Skeletal muscle satellite cell (primary cell): ENCODE results near the gene DNAJB4.
A peak's percentile ranks its signal among the peaks of the same experiment; 100 is the strongest.
"Not testable (repeated sequence)": the region's sequence is repeated elsewhere in the genome, so short reads cannot be mapped to it uniquely, and the experiment has no call there.

ENCODE experiments used
- H3K27me3 ChIP-seq: 2 replicates; pipeline ENCODE4 v1.7.0; 2013; ENCODE audit warnings: low read length; ENCODE audit not compliant: control insufficient read depth, insufficient read depth
- H3K36me3 ChIP-seq: 2 replicates; pipeline ENCODE4 v1.7.0; 2013; ENCODE audit warnings: mild to moderate bottlenecking, control low read depth, low read length; ENCODE audit not compliant: insufficient read depth
- H3K4me1 ChIP-seq: 2 replicates; pipeline ENCODE4 v1.7.0; 2013; ENCODE audit warnings: low read length; ENCODE audit not compliant: control insufficient read depth, insufficient read depth
- H3K4me2 ChIP-seq: 2 replicates; pipeline ENCODE4 v1.7.0; 2013; ENCODE audit warnings: mild to moderate bottlenecking, low read length
- H3K4me3 ChIP-seq: 2 replicates; pipeline ENCODE4 v1.7.0; 2013; ENCODE audit warnings: low read length
- H3K9ac ChIP-seq: 2 replicates; pipeline ENCODE4 v1.7.0; 2013; ENCODE audit warnings: mild to moderate bottlenecking, low read depth, low read length, moderate library complexity
- H3K9me3 ChIP-seq: replicated peaks from 2 replicates; pipeline ENCODE4 v1.7.0; 2013; ENCODE audit warnings: mild to moderate bottlenecking, control low read depth, low read length
- small RNA-seq: library from RNA; depleted of rRNA; stranded (forward); fragments of <200 nt; gene quantifications from one replicate; pipeline ENCODE3, GENCODE V24; 2012

DNAJB4 gene

DNA sequence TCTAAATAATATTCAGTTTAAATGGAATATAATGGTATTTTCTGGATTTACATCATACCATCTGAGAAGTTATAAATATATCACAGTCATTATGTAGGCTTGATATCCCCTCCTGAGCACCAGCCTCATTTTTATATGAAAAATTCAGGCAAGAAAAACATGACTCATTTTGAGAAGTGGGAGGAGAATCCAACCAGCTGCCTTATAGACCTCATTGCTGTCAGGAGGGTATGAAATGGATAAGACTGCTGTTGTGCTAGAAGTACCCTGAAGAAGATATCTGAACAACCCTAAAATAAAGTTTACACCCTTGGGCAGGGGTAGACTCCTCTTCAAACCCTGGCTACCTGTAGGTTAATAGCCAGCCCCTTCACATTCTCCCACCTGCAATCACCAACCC lies 49.8 kb downstream of the DNAJB4 start:
- Histone ChIP-seq H3K4me1 (peaks cover 26% of the 10 kb centered on the region), H3K9me3 (no peaks in the 10 kb centered on the region), H3K9ac (peak overlapping the region; percentile 28)

DNA sequence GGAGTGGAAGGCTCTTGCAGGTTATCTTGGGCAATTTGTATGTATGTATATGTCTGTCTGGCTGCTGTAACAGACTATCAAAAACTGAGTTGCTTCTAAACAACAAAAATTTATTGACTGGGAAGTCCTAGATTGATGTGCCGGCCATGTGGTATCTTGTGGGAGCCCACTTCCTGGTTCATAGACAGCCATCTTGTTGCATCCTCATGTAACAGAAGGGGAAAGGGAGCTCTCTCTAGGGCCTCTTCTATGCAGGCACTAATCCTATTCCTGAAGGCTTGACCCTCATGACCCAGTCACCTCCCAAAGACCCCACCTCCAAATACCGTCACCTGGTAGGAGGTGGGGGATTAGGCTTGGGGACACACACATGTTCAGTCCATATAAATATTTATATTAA lies 50.2 kb downstream of the DNAJB4 start:
- Histone ChIP-seq H3K36me3 (no peaks in the 10 kb centered on the region), H3K4me3 (no peak overlapping the region), H3K4me1 (peaks cover 26% of the 10 kb centered on the region), H3K27me3 (no peaks in the 10 kb centered on the region), H3K4me2 (no peak overlapping the region), H3K9ac (peak overlapping the region; percentile 28), H3K9me3 (no peaks in the 10 kb centered on the region)

More for the DNA sequence above, 49.8 kb downstream of the DNAJB4 start:
- Histone ChIP-seq H3K4me2 (no peak overlapping the region), H3K27me3 (no peaks in the 10 kb centered on the region), H3K36me3 (no peaks in the 10 kb centered on the region), H3K4me3 (no peak overlapping the region)

DNA sequence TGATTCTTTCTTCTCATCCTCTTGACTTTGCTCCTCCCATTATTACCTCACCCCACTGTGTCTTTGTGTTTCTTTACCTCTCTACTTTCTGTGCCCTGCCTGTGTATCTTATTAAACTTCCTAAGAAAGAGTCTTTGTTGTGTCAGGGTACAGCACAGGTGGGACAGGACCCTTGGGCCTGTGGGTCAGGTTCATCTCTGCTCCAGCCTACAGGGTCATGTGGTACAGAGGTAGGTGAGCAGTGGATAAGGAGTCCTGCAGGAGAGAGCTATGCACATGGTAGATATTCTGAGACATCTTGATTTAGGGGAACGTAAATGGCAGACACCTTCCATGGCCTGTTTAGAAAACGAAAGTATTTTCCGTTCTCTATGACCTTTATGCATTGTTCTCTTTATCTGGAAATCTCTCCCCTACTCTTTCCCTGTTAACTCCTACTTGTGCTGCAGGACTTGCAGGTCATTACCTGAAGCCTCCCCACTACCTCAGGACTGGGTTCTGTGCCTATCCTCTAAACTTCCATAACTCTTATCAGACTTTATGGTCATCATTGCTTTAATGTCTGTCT lies 50.9 kb downstream of the DNAJB4 start:
- H3K9ac ChIP-seq, result no peak overlapping the region
- no peaks in the 10 kb centered on the region for H3K9me3 ChIP-seq
- no peaks in the 10 kb centered on the region for H3K27me3 ChIP-seq
- H3K4me1 ChIP-seq, result peaks cover 26% of the 10 kb centered on the region
- H3K4me2 ChIP-seq, result no peak overlapping the region
- no peaks in the 10 kb centered on the region for H3K36me3 ChIP-seq
- no peak overlapping the region for H3K4me3 ChIP-seq

DNA sequence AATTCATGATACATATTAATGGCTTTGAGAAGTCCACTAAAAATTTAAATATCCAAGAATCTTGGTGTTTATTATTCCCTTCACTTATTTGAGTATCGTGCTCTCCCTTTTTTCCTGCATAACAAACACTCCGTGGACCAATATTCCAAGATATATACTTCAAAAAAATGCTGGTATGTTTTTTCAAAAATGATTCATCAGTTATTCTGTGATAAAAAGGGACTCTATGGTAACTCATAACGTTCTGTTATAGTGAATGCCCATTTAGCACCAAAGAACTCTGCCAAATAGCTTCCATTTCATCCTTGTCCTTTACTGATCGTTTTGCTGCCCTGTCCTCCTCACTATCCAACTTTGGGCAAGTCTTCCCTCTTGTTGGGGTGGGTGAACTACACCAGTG lies 53.9 kb downstream of the DNAJB4 start:
- Histone ChIP-seq H3K27me3 (no peaks in the 10 kb centered on the region), H3K4me1 (peaks cover 41% of the 10 kb centered on the region), H3K9ac (peak overlapping the region; percentile 20), H3K9me3 (no peaks in the 10 kb centered on the region), H3K4me3 (no peak overlapping the region), H3K4me2 (peak overlapping the region; percentile 21), H3K36me3 (no peaks in the 10 kb centered on the region)

DNA sequence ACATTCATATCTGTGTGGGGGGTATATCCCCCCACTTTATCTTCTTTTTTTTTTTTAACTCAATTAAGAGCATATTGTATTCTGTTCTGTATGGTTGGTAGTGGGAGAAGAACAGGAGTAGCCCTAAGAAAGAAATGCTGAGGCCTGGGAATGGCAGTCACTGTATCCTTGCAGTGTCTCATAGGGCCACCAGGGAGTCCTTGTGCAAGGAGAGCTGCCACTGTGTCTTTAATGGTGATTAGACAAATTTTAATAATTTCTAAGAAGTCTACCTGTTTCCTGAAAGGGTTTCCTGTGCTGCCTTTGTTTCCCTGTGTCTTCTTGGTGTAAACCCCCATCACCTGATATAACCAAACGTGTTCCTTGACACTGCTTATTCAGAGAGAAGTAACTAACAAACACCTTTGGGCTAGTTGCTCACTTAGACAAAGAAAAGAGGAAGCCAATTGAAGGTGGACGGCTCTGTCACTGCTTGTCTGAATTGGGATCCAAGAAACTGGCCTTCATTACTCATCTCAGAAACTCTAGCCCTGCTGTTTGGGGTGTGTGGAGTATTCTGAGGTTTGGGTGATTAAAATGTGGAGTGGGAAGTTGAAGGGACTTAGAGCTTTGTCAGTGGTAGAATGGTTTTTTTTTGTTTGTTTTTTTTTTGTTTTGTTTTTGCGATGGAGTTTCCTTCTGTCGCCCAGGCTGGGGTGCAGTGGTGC lies 56.3 kb downstream of the DNAJB4 start:
- Histone ChIP-seq H3K4me1 (peaks cover 27% of the 10 kb centered on the region), H3K9ac (peak overlapping the region; percentile 64), H3K27me3 (no peaks in the 10 kb centered on the region), H3K9me3 (no peaks in the 10 kb centered on the region), H3K36me3 (no peaks in the 10 kb centered on the region), H3K4me3 (no peak overlapping the region), H3K4me2 (no peak overlapping the region)

DNA sequence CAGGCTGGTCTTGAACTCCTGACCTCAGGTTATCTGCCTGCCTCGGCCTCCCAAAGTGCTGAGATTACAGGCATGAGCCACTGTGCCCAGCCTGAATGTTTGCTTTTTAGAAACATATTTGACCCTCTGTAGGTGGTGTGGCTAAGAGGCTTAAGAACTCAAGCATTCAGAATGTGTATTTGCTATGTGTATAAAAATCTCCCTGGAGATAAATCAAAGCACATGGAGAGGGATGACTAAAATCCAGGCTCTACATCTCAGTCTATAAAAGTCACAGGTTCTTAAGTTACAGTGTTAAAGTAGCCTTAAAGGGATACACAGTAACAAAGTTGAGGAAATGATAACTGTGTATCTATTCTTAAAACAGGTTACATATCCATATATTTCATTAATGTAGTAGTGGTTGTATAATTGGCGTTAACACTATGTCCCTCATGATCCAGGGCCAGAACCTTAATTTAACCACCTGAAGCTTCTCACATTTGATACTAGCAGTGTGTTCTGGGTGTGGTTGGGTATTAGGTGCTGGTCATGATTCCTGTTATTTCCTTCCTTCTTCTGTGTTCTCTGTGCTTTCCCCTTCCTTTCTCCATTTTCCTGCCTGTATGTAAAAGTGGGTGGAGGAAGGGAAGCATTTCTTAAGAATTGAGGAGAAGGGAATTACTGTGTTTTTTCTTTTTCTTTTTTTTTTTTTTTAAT lies 57.2 kb downstream of the DNAJB4 start:
- Histone ChIP-seq H3K27me3 (no peaks in the 10 kb centered on the region), H3K4me2 (peak overlapping the region; percentile 27), H3K9ac (peak overlapping the region; percentile 64), H3K36me3 (no peaks in the 10 kb centered on the region), H3K4me1 (peaks cover 27% of the 10 kb centered on the region), H3K9me3 (no peaks in the 10 kb centered on the region), H3K4me3 (no peak overlapping the region)

DNA sequence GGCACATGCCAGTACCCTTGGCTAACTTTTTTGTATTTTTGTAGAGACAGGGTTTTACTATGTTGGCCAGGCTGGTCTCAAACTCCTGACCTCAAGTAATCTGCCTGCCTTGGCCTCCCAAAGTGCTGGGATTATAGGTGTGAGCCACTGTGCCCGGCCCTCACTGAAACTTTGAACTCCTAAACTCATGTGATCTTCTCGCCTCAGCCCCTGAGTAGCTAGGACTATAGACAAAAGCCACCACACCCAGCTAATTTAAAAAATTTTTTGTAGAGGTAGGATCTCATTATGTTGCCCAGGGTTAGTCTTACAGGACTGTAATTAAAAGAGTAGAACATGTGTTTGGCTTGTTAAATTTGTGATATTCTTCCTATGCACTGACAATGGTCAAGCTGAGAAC lies 60.1 kb downstream of the DNAJB4 start:
- not testable (repeated sequence) for H3K27me3 ChIP-seq, H3K4me2 ChIP-seq, H3K4me3 ChIP-seq, H3K9me3 ChIP-seq, H3K9ac ChIP-seq, H3K36me3 ChIP-seq
- peaks cover 25% of the 10 kb centered on the region for H3K4me1 ChIP-seq

Small RNA genes lying within 50 kb of the gene (small RNA-seq; reads per million reads assigned to genes)
- 0.77 reads per million, percentile 14 among the genes with 10 or more reads in this experiment for gene AC103591.3
